ENCODE data around the gene LCE5A.
"Not testable (repeated sequence)": the region's sequence is repeated elsewhere in the genome, so short reads cannot be mapped to it uniquely, and the experiment has no call there.

LCE5A gene

GRCh38 chr1:152510503-152510902 lies at the start of gene LCE5A:
Gene LCE5A (plus strand): TSS chr1:152510803. CDS start chr1:152511535, 732 bp downstream.
- no peak for DNase-seq

- DNase-seq = no peak
Observed at GRCh38 chr1:152461544-152461943, 49.1 kb upstream of the LCE5A start.

GRCh38 chr1:152462636-152463035 lies 48.0 kb upstream of the LCE5A start:
- no peak for DNase-seq

- DNase-seq = no peak
Observed at GRCh38 chr1:152466217-152466616, 44.4 kb upstream of the LCE5A start.

- no peak for DNase-seq
Observed at GRCh38 chr1:152473887-152474537, 36.6 kb upstream of the LCE5A start.

GRCh38 chr1:152479792-152480595 lies 30.6 kb upstream of the LCE5A start:
- DNase-seq = no peak

- DNase-seq = no peak
Observed at GRCh38 chr1:152481869-152482664, 28.5 kb upstream of the LCE5A start.

- DNase-seq = no peak
Observed at GRCh38 chr1:152486400-152487006, 24.1 kb upstream of the LCE5A start.

GRCh38 chr1:152487871-152488270 lies 22.7 kb upstream of the LCE5A start:
- DNase-seq = no peak

- not testable (repeated sequence) for DNase-seq
Observed at GRCh38 chr1:152491537-152491936, 19.1 kb upstream of the LCE5A start.

GRCh38 chr1:152495066-152495675 lies 15.4 kb upstream of the LCE5A start:
- DNase-seq = no peak

- no peak for DNase-seq
Observed at GRCh38 chr1:152497273-152497672, 13.3 kb upstream of the LCE5A start.

GRCh38 chr1:152501704-152502103 lies 8.9 kb upstream of the LCE5A start:
- no peak for DNase-seq

GRCh38 chr1:152502496-152503180 lies 8.0 kb upstream of the LCE5A start:
- DNase-seq = no peak

- DNase-seq = no peak
Observed at GRCh38 chr1:152505083-152505482, 5.5 kb upstream of the LCE5A start.

- no peak for DNase-seq
Observed at GRCh38 chr1:152506899-152507498, 3.6 kb upstream of the LCE5A start.

- DNase-seq = no peak
Observed at GRCh38 chr1:152511596-152511995, 993 bp downstream of the LCE5A start.

GRCh38 chr1:152513081-152513480 lies 2.5 kb downstream of the LCE5A start:
- no peak for DNase-seq

GRCh38 chr1:152514715-152515433 lies 4.3 kb downstream of the LCE5A start:
- no peak for DNase-seq

GRCh38 chr1:152515434-152515783 lies 4.8 kb downstream of the LCE5A start:
- DNase-seq = no peak

GRCh38 chr1:152516082-152516481 lies 5.5 kb downstream of the LCE5A start:
- DNase-seq = no peak

Measured in NCI-H345 (cell line).